T-helper 17 cell (primary cell): ENCODE data around the gene PKHD1. TPM values are rescaled to one million over a fixed set of nuclear protein-coding genes. Genes with fewer than 3 reads are reported as not detected.
"Not testable (repeated sequence)": the region's sequence is repeated elsewhere in the genome, so short reads cannot be mapped to it uniquely, and the experiment has no call there.

ENCODE experiments used
- ATAC-seq: fragments of 150-1000 bp; cut with Tn5 transposase; 2 replicates; pipeline ENCODE4 v1.10.0; 2021; ENCODE audit warnings: mild to moderate bottlenecking, moderate library complexity
- DNase-seq, 3 donors: peaks; one replicate each; pipeline versions ENCODE4 v3.0.0 to v3.0.0-alpha.2; 2020 to 2021
- H3K9me3 ChIP-seq: one replicate; pipeline ENCODE4 v1.7.0; 2013; ENCODE audit warnings: low read length, mild to moderate bottlenecking; ENCODE audit not compliant: control insufficient read depth, poor library complexity, severe bottlenecking
- H3K27ac Mint-ChIP-seq: one replicate; pipeline ENCODE4 v1.8.0; 2022; ENCODE audit warnings: mild to moderate bottlenecking, moderate library complexity, mixed read lengths
- H3K27me3 Mint-ChIP-seq: one replicate; pipeline ENCODE4 v1.8.0; 2022; ENCODE audit warnings: mixed read lengths
- H3K36me3 Mint-ChIP-seq: one replicate; pipeline ENCODE4 v1.8.0; 2022; ENCODE audit warnings: low read depth, mixed read lengths
- H3K4me1 Mint-ChIP-seq: one replicate; pipeline ENCODE4 v1.8.0; 2022; ENCODE audit warnings: mild to moderate bottlenecking, mixed read lengths
- H3K4me3 Mint-ChIP-seq: one replicate; pipeline ENCODE4 v1.8.0; 2022; ENCODE audit warnings: mild to moderate bottlenecking, moderate library complexity, mixed read lengths
- total RNA-seq, 4 donors: library from RNA in 2 of 4; stranded (reverse) in 2 of 4; gene quantifications; one replicate each; pipeline ENCODE4 v1.2.3 and lab custom pipeline; 2022 to 2026

The PKHD1 gene
- total RNA-seq, 2 donors from 2014 or later: 0.02 TPM; not detected in 1

DNA sequence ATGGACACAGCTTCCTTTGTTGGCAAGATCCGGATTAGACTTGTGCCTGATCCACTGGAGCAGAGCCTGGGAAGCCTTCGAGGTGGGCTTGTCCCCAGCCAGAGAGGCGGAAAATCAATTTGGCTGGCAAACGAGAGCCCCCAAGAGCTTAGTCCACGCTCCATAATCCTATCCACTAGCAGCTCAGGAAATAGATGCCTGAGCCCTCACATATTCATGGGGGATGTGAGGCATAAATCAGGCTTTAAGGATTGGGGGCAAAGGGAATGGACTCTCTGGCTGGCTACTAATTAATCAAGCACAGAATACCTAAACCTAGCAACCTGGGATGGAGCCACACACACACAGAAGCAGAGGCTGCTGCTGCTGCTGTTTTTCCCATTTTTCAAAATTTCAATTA lies 137.9 kb downstream of the PKHD1 start:
- Mint-ChIP-seq H3K4me1 (no peaks in the 10 kb centered on the region), H3K27ac (no peak overlapping the region)
- DNase-seq: no peak

DNA sequence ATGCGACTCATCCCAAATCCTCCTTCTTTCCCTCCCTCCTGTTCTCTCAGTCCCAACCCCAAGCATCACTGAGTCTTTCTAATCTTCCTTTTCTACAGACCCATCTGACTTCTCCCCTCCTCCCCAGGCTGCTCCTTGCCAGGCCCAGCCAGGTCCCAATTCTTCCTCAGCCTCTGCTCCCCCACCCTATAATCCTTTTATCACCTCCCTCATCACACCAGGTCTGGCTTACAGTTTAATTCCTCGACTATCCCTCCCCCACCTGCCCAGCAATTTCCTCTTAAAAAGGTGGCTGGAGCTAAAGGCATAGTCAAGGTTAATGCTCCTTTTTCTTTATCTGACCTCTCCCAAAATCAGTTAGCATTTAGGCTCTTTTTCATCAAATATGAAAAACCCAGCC lies 147.7 kb downstream of the PKHD1 start:
- H3K27ac Mint-ChIP-seq, ATAC-seq, H3K36me3 Mint-ChIP-seq, DNase-seq, H3K27me3 Mint-ChIP-seq, H3K9me3 ChIP-seq, H3K4me3 Mint-ChIP-seq, H3K4me1 Mint-ChIP-seq: not testable (repeated sequence)

More for the DNA sequence above, 137.9 kb downstream of the PKHD1 start:
- no peak for ATAC-seq
- H3K27me3 Mint-ChIP-seq: no peaks in the 10 kb centered on the region
- no peak overlapping the region for H3K4me3 Mint-ChIP-seq
- no peaks in the 10 kb centered on the region for H3K36me3 Mint-ChIP-seq
- no peaks in the 10 kb centered on the region for H3K9me3 ChIP-seq

DNA sequence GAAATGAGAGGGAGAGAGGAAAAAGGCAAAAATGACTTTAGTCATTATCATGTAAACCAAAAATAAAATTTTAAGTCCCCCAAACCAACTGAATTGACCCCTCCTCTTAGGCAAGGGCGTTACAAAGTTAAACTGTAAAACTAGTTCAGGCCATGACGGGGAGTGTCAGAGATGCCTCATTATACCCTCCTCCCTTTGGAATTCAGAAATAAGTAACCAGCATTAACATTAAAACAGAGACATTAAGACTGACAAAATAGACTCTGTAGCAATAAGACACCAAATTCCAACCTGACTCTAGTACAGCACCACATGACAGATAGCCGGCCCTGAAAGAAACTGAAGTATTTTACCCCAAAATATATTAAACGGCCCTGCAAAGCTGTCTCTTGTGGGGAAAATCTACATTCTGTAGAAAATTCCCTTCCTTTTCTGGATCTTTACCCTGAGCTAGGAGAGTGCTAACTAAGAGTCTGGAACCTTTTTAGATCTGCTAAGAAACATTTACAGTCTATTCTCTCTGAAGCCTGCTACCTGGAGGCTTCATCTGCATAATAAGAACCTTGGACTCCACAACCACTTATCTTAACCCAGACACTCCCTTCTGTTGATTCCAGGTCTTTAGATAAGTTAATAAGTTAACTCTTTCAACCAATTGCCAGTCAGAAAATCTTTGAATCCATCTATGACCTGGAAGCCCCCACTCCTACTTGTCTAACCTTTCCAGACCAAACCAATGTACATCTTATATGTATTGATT lies 150.7 kb downstream of the PKHD1 start:
- no peak overlapping the region for H3K27ac Mint-ChIP-seq
- H3K36me3 Mint-ChIP-seq: no peaks in the 10 kb centered on the region
- DNase-seq (no peak), ATAC-seq (no peak)
- H3K4me3 Mint-ChIP-seq: no peak overlapping the region
- H3K9me3 ChIP-seq: no peaks in the 10 kb centered on the region
- H3K4me1 Mint-ChIP-seq: no peaks in the 10 kb centered on the region
- H3K27me3 Mint-ChIP-seq: no peaks in the 10 kb centered on the region

- DNase-seq: no peak
- Mint-ChIP-seq H3K36me3 (no peaks in the 10 kb centered on the region), H3K27ac (no peak overlapping the region), H3K4me3 (no peak overlapping the region), H3K27me3 (peaks cover 1% of the 10 kb centered on the region), H3K4me1 (no peaks in the 10 kb centered on the region)
- H3K9me3 ChIP-seq: no peaks in the 10 kb centered on the region
- no peak for ATAC-seq
Measured at GRCh38 chr6:51934098-51934497, 153.3 kb downstream of the PKHD1 start.

GRCh38 chr6:51932956-51933355 lies 154.5 kb downstream of the PKHD1 start:
- H3K9me3 ChIP-seq: no peaks in the 10 kb centered on the region
- Mint-ChIP-seq H3K4me1 (no peaks in the 10 kb centered on the region), H3K36me3 (no peaks in the 10 kb centered on the region), H3K27me3 (peaks cover 8% of the 10 kb centered on the region), H3K27ac (no peak overlapping the region), H3K4me3 (no peak overlapping the region)
- DNase-seq (no peak), ATAC-seq (no peak)

DNA sequence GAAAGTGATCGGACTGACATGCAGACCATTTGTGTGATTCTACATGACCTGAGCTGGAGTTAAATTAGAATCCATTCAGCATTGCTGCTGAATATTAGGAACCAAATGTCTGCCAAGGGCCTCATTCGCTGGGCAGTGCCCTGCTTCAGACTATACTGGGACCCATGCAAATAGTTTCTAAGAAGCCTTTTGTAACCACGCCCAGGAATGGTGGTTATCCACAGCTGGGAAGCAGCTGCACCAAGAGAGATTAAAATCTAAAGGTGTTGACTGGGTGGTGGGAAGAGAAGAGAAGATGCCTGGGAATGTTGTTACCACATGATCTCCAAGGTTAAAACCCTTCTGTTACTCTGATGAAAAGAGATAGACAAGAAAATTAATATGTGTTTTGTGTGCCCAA lies 156.8 kb downstream of the PKHD1 start:
- H3K36me3 Mint-ChIP-seq: no peaks in the 10 kb centered on the region
- no peaks in the 10 kb centered on the region for H3K9me3 ChIP-seq
- no peak overlapping the region for H3K27ac Mint-ChIP-seq
- ATAC-seq (no peak), DNase-seq (no peak)
- peaks cover 20% of the 10 kb centered on the region for H3K27me3 Mint-ChIP-seq
- no peak overlapping the region for H3K4me3 Mint-ChIP-seq
- no peaks in the 10 kb centered on the region for H3K4me1 Mint-ChIP-seq

GRCh38 chr6:51929934-51930574 lies 157.4 kb downstream of the PKHD1 start:
- Mint-ChIP-seq H3K27me3 (peaks cover 20% of the 10 kb centered on the region), H3K4me1 (no peaks in the 10 kb centered on the region), H3K36me3 (no peaks in the 10 kb centered on the region), H3K4me3 (no peak overlapping the region), H3K27ac (no peak overlapping the region)
- H3K9me3 ChIP-seq: no peaks in the 10 kb centered on the region
- DNase-seq: no peak
- ATAC-seq: no peak

DNA sequence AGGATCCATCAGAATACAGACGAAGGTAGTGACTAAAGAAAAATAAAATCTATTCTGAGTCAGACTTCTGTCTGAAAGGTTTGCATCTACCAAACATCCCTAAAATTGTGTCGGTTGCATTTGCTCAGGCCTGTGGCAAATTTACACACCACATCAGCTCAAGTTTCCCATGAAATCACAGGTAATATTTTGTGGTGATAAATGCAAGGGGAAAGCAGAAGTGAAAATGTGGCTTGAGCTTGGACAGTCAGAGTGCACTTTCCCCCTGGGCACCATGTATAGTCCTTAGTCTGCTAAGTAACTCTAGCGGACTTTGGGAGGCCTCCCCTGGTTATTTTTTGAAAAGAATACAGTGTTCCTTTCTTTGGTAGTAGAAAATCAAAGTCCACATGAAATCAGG lies 159.1 kb downstream of the PKHD1 start:
- Mint-ChIP-seq H3K4me3 (no peak overlapping the region), H3K27me3 (peaks cover 20% of the 10 kb centered on the region), H3K4me1 (no peaks in the 10 kb centered on the region), H3K27ac (no peak overlapping the region), H3K36me3 (no peaks in the 10 kb centered on the region)
- H3K9me3 ChIP-seq: no peaks in the 10 kb centered on the region
- ATAC-seq (no peak), DNase-seq (no peak)

DNA sequence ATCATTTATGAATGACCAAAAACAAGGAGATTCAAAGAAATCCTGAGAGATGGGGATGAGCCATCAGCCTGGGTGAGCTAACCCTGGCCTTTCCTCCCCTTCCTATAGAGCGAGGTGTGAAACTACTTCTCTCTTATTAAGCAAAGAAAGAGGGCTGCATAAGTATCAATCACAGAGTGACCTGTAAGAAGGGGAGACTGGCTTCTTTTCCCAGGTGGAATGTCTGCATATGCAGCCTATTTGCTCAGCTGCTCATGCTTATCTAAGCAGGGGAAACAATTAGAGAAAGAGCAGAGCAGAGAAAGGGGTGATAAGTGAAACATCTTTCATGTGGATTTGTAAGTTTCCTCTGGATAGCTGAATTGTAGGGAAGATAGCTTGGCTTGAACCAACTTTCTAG lies 160.0 kb downstream of the PKHD1 start:
- no peak for ATAC-seq
- Mint-ChIP-seq H3K4me3 (no peak overlapping the region), H3K27me3 (peaks cover 20% of the 10 kb centered on the region), H3K4me1 (no peaks in the 10 kb centered on the region), H3K36me3 (no peaks in the 10 kb centered on the region), H3K27ac (no peak overlapping the region)
- no peaks in the 10 kb centered on the region for H3K9me3 ChIP-seq
- DNase-seq: no peak

GRCh38 chr6:51926125-51926524 lies 161.3 kb downstream of the PKHD1 start:
- H3K36me3 Mint-ChIP-seq: no peaks in the 10 kb centered on the region
- H3K27ac Mint-ChIP-seq: no peak overlapping the region
- no peaks in the 10 kb centered on the region for H3K4me1 Mint-ChIP-seq
- no peak overlapping the region for H3K4me3 Mint-ChIP-seq
- H3K27me3 Mint-ChIP-seq: peaks cover 20% of the 10 kb centered on the region
- DNase-seq (no peak), ATAC-seq (no peak)
- H3K9me3 ChIP-seq: no peaks in the 10 kb centered on the region

DNA sequence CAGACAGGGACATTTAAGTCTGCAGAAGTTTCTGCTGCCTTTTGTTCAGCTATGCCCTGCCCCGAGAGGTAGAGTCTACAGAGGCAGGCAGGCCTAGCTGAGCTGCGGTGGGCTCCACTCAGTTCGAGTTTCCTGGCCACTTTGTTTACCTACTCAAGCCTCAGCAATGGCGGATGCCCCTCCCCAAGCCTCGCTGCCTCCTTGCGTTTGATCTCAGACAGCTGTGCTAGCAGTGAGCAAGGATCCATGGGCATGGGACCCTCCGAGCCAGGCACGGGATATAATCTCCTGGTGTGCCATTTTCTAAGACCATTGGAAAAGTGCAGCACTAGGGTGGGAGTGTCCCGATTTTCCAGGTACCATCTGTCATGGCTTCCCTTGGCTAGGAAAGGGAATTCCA lies 164.9 kb downstream of the PKHD1 start:
- DNase-seq, H3K4me1 Mint-ChIP-seq, H3K4me3 Mint-ChIP-seq, H3K27ac Mint-ChIP-seq, H3K9me3 ChIP-seq, H3K36me3 Mint-ChIP-seq, ATAC-seq, H3K27me3 Mint-ChIP-seq: not testable (repeated sequence)

DNA sequence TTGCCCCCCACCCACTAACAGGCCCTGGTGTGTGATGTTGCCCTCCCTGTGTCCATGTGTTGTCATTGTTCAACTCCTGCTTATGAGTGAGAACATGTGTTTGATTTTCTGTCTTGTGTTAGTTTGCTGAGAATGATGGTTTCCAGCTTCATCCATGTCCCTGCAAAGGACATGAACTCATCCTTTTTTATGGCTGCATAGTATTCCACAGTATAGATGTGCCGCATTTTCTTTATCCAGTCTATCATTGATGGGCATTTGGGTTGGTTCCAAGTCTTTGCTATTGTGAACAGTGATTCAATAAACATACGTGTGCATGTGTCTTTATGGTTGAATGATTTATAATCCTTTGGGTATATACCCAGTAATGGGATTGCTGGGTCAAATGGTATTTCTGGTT lies 169.1 kb downstream of the PKHD1 start:
- H3K27me3 Mint-ChIP-seq, H3K9me3 ChIP-seq, ATAC-seq, H3K4me1 Mint-ChIP-seq, H3K4me3 Mint-ChIP-seq, DNase-seq, H3K27ac Mint-ChIP-seq, H3K36me3 Mint-ChIP-seq: not testable (repeated sequence)

GRCh38 chr6:51915098-51915497 lies 172.3 kb downstream of the PKHD1 start:
- Mint-ChIP-seq H3K27me3 (peaks cover 16% of the 10 kb centered on the region), H3K27ac (no peak overlapping the region), H3K4me3 (no peak overlapping the region), H3K4me1 (no peaks in the 10 kb centered on the region), H3K36me3 (no peaks in the 10 kb centered on the region)
- DNase-seq: no peak
- ATAC-seq: no peak
- H3K9me3 ChIP-seq: no peaks in the 10 kb centered on the region

GRCh38 chr6:51913265-51913664 lies 174.1 kb downstream of the PKHD1 start:
- no peaks in the 10 kb centered on the region for H3K9me3 ChIP-seq
- H3K36me3 Mint-ChIP-seq: no peaks in the 10 kb centered on the region
- peaks cover 16% of the 10 kb centered on the region for H3K27me3 Mint-ChIP-seq
- H3K4me3 Mint-ChIP-seq: no peak overlapping the region
- H3K27ac Mint-ChIP-seq: no peak overlapping the region
- DNase-seq (no peak), ATAC-seq (no peak)
- no peaks in the 10 kb centered on the region for H3K4me1 Mint-ChIP-seq
